Activated CD8-positive, alpha-beta memory T cell treated with anti-CD3 and anti-CD28 coated beads, Interleukin-2, amount 50 U/mL, for 24 hours (primary cell): ENCODE data around the gene XIRP2.

Experiments
- DNase-seq: peaks from one replicate; pipeline ENCODE4 v3.0.0-alpha.2; 2020; ENCODE audit errors: extremely low read depth

Gene XIRP2, protein sequence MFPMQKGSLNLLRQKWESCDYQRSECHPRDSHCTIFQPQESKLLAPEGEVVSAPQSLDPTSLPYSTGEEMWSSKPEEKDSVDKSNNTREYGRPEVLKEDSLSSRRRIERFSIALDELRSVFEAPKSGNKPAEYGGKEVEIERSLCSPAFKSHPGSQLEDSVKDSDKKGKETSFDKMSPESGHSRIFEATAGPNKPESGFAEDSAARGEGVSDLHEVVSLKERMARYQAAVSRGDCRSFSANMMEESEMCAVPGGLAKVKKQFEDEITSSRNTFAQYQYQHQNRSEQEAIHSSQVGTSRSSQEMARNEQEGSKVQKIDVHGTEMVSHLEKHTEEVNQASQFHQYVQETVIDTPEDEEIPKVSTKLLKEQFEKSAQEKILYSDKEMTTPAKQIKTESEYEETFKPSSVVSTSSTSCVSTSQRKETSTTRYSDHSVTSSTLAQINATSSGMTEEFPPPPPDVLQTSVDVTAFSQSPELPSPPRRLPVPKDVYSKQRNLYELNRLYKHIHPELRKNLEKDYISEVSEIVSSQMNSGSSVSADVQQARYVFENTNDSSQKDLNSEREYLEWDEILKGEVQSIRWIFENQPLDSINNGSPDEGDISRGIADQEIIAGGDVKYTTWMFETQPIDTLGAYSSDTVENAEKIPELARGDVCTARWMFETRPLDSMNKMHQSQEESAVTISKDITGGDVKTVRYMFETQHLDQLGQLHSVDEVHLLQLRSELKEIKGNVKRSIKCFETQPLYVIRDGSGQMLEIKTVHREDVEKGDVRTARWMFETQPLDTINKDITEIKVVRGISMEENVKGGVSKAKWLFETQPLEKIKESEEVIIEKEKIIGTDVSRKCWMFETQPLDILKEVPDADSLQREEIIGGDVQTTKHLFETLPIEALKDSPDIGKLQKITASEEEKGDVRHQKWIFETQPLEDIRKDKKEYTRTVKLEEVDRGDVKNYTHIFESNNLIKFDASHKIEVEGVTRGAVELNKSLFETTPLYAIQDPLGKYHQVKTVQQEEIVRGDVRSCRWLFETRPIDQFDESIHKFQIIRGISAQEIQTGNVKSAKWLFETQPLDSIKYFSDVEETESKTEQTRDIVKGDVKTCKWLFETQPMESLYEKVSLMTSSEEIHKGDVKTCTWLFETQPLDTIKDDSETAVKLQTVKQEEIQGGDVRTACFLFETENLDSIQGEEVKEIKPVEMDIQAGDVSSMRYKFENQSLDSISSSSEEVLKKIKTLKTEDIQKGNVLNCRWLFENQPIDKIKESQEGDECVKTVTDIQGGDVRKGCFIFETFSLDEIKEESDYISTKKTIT (N-terminal part only)

DNA sequence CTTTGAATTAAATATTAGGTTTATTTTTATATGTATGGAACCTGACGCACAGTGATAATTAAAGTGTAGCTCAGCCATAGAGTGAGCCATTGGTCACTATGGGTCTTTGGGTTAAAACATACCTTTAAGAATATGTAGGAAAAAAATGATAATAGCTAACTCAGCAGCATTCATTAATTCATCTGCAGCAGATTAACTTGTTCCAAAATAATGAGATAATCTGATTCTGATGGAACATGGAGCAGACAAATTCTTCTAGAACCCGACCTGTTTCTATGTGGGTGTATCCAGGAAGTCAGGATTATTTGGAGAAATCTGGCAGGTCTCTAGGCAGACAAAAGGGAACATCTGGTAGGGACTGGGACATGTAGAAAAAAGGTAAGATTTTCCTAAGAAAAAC lies at the start of gene XIRP2:
TSS of gene XIRP2 (plus strand) at position 301 of the 400 bp plus-strand sequence. CDS start 15,003 bp downstream, outside the sequence.
- DNase-seq: no peak

DNA sequence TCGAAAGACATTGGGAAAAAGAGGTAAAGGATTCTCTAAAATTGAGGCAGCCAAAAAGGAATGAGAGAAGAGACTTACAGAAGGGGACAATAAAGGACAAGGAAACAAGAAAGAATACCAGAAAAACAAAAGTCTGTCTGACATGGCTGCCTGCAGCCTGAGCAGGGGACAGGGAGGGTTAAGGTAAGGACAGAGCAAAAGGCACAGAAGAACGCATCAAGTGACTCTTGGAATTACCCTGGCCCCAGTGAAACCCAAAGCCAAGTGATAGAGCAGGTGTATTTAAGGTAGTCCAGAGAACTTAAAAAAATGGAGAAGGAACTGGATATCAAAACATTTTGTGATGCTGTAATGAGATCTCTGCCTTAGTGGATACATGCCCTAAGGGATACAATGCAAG lies 47.1 kb upstream of the XIRP2 start:
- no peak for DNase-seq

DNA sequence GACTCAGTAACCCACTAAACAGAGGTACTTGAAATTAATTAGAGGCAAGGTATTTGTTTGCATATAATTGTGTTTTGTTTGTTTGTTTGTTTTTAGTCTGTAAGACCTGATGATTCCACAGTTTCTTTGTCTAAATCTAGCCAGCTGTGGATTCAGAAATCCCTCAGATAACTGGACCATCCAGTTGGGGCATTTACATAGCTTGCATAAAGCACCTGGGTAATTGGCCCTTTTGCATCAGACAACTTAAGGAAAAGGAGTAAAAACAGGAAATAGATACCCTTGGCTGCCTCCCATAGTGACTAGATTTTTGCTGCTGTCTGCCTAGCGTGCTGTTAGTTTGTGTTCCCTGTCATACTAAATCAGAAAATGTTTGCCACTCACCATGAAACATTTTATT lies 46.6 kb upstream of the XIRP2 start:
- no peak for DNase-seq

DNA sequence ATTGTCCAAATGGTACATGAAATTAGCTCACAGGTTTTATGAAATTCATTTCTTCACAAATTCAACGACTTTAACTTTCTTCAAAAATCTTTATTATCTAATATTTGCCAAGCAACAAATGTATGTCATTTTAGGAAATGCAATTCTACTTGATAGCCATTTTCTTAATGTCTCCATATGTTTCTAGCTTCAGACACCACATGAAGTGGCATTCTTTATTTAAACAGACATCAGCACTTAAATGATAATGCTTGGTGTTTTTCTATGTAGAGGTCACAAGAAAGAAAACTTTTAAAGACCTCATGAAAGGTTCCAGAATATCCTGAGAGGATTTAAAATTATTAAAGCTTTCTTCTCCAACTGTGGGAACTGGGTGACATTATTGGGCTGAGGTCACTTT lies 44.2 kb upstream of the XIRP2 start:
- no peak for DNase-seq

DNA sequence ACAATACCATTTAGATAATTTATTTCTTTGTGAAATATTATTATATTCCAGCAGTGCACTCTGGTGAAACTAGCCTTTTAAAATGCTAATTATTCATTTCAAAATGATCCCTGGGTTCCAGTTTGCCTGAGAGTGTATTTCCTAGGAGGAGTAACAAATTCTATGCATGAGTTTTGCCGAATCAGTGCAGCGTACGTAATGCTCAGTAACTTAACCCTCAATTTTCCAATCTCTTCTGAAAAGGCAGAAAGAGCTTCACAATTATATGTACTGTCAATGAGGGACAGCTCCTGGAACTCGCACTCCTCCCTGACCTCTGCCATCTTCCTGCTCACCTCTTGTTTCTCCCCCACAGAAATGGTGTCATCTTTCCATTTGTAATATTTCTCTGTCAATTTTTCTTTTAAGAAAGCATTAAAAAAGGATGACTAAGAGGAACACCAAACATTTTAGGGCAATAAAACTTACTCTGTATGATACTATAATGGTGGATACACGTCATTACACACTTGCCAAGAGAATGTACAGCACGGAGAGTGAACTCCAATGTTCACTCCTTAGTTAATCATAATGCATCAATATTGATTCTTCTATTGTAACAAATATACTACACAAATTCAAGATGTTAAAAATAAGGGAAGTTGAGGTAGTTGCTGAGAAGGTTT lies 25.7 kb upstream of the XIRP2 start:
- no peak for DNase-seq

DNA sequence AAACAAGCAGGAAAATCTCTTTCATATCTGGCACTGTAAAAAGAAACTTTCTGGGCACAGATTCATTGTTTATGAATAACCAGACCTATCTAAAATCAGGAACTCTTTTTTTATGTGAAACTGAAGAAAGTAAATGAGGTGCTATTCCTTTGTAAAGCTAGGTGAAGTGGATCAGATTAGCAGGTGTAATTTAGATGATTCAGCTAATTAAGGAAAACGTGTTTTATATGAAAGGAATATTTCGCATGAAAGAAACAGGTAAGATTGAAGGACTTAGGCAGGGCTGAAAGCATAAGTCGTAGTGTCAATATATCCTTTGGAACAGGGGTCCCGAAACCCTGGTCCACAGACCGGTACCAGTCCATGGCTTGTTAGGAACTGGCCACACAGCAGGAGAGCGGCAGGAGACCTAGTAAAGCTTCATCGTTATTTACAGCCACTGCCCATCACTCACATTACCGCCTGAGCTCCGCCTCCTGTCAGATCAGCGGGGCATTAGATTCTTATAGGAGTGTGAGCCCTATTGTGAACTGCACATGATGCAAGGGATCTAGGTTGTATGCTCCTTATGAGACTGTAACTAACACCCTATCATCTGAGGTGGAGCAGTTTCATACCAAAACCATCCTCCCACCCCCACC lies 20.3 kb upstream of the XIRP2 start:
- DNase-seq: no peak

DNA sequence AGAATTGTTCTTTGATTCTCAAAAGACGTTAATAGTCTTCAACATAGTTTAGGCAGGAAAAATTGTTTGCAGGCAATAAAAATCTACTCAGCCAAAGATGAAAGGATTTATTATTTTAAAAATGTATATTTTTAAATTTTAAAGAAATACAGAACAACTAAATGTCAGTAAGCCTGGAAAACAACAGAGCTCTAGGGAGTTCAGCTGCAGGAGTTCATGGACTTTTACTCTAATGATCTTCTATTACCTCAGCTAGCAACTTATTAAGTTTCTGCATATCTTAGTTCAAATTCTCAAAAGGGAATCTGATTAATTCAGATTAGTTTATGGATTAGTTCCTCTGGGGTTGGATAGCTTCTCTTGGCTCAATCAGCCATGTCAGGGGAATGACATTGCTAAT lies 17.9 kb upstream of the XIRP2 start:
- DNase-seq: no peak

DNA sequence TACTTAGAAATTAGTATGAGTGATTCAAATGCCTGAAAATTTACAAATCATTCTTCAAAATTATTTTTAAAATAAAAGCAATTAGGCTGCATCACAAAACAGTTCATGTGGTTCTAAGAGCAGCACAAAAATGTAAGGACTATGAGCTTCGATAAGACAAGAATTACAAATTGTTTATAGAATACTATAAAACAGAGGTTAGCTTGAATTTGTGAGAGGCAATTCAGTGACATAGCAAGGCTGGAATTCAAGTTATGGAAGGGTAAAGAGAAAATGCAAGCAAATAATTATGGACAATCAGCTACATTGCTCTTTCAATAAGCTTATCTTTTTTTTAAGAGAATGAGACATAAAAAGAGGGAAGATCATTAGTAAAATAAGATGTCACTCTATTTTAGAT lies 7.1 kb upstream of the XIRP2 start:
- DNase-seq: no peak

DNA sequence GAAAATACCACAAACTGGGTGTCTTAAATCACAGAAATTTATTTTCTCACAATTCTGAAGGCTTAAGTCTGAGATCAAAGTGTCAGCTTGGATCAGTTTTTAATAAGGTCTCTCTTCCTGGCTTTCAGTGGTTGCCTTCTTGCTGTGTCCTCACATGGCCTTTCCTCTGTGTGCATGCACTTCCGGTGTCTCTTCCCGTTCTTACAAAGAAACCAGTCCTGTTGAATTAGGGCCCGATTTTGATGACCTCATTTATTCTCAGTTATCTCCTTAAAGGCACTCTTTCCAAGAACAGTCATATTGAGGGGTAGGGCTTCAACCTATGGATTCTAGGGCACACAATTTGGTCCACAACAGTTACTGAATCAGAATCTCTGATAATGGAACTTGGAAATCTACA lies 5.4 kb upstream of the XIRP2 start:
- DNase-seq: no peak

DNA sequence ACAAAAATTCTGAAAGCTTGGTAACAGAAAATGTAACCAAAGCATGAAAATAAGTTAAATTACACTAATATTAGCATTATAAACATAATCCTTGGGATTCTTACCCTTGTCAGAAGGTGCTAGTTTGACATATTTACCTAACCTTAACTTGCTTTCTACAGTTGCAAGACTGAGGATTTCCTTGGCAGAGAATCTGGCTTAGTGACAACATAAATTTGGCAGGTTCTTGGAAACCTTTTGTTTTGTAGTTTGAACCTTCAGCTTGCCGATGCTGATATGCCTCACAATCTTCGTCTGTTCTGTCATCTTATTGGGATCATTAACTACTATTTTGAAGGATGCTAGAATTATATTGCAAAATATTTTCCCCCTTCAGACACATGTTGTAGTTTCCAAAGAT lies 3.4 kb downstream of the XIRP2 start:
- no peak for DNase-seq

DNA sequence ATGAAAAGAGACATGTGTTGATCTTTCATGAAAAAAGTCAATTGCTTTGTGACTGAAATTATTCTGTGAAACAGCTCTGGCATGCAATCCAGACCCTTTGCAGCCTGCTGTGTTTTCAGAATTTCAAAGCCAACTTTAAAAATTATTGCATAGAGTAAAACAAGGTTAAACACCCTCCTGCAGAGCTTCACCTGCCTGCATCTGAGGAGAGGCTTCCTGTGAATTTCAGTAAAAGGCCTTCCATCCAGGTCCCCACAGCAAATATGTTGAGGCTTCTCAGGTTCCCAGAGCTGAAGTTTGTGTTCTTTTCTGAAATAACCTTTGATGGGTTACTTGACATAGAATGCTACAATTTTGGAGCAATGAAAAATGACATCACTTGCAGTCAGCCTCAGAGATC lies 4.1 kb downstream of the XIRP2 start:
- DNase-seq: no peak

DNA sequence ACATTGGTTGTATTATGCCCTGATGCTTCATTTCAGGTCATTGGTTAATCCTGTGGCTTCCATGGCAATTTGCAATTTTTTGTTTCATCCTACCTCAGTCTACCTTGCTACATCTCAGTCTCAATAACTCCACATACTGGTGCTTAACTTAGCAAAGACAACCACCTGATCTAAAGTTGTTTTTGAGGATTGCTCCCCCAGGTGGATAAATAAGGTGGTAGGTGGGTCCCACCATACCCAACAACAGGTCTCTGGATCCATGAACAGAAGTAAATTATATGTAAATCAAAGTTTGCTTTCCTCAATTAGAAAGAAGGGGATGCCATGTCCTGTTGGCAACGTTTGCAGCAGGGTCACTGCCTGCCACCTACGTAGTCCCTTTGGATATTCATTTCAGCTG lies 7.0 kb downstream of the XIRP2 start:
- no peak for DNase-seq

DNA sequence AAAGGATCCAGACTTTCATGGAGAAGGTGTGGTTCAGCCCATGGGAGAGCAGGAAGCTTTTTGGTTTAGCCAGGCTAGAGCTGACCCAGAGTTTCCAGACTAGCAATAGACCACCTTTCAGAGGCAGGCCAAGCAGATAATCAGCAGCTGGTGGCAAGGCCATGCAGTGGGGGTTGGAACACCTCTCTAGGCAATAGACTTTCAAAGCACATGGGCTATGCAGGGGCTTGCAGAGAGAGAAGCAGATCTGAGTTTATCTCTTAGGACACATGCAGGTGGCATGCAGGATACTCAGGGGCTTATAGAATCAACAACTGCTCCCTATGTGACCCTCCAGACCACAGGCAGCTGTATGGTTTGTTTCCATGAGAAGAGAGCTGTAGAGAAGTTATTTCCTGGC lies 9.4 kb downstream of the XIRP2 start:
- no peak for DNase-seq

DNA sequence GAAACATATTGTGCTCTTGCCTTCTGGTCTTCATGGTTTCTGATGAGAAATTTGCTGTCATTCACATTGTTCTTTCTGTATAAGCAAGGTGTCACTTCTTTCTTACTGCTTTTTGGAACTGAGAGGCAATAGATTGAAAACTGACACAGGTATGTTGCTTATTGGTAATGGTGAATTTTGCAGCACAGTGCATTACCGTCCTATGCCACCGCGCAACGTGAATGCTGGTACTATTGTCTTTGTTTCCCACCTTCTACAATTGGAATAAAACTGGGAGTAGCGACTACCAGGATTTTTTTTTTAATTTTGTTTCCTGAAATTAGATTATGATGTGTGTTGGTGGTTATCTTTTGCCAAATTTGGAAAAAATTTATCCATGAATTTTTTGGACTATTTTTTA lies 11.4 kb downstream of the XIRP2 start:
- DNase-seq: no peak

DNA sequence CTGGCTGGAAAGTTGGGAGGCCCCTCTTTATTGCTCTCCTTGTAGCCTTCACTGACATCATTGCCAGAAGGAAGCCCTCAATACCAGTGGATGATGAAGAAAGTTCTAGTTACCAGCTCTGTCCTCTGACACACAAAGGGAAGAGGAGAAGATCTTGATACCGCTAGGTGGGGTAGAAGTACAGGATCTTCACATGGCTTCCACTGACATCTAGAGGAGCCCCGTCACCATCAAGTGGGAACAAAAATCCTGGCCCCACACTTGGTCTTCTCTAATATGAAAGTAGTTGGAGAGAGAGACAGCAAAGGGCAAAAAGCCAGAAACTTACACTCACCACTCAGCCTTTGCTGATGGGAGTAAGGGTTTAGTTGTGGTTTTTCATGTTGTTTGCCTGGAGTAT lies 12.4 kb downstream of the XIRP2 start:
- DNase-seq: no peak

DNA sequence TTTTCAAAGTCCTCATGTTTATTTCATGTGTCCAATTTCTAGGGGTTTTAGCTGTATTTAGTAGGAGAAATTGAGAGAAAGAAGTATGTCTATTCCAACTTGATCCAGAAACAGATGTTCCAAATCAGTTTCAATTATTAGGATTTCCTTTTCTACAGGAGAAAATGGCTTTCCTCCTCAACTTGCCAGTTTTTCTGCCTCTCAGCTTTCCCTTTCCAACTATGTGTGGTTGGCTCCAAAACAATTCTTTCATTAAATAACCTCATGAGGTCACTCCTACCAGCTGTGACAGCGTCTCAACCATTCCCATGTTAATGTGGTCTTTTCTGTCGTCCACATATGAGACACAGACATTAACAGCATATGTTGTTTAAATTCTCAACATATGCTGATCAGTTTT lies 13.1 kb downstream of the XIRP2 start:
- no peak for DNase-seq

DNA sequence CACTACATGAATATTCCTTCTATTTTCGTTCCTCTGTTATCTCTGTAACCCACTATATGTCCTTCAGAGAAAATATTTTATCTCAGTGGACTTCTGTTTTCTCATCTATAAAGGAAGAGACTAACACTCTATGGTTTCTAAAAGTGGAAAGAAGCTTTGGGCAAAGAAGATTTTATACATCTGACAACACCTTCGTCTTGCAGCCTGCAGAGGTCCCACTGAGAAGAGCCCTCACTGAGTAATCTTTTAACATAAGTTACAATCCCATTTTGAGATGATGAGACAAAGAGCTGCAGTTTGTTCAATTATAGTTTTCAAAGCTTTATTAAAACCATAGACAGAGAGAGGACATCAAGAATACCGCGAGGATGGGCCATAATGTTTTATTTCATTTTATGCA lies 28.7 kb downstream of the XIRP2 start:
- DNase-seq: no peak

DNA sequence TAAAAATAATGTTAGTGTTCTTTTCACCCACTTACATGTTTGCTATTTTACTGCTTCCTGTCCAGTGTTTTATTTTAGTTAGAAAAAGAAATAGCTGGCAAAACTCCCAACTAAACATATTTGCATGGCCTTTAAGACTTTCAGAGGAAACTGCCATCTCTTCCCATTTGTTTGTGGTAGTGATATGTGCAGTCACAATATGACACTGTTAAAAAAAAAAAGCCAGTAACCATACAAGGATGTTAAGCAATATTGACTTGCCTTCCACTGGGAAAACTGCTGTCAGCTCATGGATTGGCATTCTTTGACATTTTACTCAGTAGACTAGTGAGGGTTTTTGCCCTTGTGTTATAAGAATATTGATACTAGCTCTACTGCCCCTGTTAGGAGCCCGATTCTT lies 29.1 kb downstream of the XIRP2 start:
- no peak for DNase-seq

DNA sequence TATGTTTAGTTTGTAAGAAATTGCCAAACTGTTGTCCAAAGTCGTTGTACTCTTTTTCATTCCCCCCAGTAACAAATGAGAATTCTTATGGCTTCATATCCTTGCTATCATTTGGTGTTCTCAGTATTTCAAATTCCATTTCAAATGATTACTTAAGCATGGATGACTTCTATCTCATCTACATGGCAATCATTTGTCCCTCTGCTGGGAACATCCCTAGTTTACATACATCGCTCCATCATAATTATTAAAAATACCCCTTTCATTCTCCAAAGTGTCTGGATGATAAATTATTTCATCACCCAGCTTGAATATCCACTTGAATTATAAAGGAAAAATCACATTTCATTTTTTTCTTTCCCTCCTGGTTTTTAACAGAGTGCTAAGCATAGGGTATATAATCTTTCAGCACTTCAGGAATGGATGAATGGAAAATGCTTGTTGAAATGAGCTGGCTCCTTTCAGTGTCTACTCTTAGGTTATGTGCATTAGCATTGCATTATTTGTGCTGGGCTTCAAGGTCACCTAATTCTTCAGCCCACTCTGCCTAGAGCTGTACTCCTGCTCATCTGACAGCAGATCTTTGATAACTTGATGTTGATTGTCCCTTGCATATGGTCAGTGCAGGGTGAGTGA lies 33.1 kb downstream of the XIRP2 start:
- DNase-seq: no peak

DNA sequence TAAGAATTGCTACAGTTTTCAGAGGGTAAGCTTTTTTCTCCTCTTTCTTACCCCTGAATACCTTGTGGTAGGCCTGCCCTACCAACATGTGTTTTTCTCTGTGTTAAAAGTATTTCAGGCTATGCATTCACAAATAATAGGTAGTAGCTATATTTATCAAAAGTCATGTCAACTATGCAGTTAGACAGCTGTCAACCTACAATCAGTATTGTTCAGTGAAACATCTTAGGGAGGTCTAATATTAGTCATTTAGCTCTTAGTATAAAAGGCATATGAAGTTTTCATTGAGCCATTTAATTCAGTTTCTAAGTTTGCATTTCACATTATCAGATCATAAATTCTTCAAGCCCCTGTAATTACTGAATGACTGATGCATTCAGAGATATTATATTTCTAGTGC lies 36.7 kb downstream of the XIRP2 start:
- no peak for DNase-seq

DNA sequence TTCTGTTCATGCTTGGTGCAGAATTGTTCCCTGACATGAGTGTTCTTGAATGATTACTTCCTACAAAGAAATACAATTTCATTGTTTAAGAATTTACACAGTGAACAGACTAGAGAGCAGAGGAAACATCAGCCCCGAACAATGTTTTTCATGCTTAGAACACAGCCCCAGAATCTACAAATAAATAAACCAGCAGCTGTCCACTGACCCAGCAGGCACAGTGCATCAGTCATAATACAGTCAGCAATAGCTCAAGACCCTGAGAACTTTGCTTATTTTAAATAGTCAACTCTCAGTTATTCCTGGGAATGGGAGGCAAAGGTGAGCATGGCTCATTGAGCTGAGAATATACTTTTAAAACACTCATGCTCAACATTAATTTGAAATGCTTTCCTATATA lies 38.4 kb downstream of the XIRP2 start:
- no peak for DNase-seq
